SH-SY5Y (cell line): Measurements from ENCODE around the gene ADAMTS2.

ENCODE experiments used
- GATA2 ChIP-seq: IDR thresholded peaks from 2 replicates; pipeline ENCODE4 v1.6.1; 2011; ENCODE audit warnings: mild to moderate bottlenecking, low read depth, low read length
- GATA3 ChIP-seq: IDR thresholded peaks from 2 replicates; pipeline ENCODE4 v1.6.1; 2011; ENCODE audit warnings: low read depth, mild to moderate bottlenecking, low read length, moderate library complexity

- TF ChIP-seq GATA2: no peak
- no peak for TF ChIP-seq GATA3
Measured at GRCh38 chr5:179139111-179139935, 205.9 kb downstream of the ADAMTS2 start.
